ENCODE results near the gene PLCB1. TPM values are rescaled to one million over a fixed set of nuclear protein-coding genes. Genes with fewer than 3 reads are reported as not detected.

PLCB1 gene
- total and polyA plus RNA-seq, 2 experiments from 2014 or later, result 14.9 to 20.7 TPM

DNA sequence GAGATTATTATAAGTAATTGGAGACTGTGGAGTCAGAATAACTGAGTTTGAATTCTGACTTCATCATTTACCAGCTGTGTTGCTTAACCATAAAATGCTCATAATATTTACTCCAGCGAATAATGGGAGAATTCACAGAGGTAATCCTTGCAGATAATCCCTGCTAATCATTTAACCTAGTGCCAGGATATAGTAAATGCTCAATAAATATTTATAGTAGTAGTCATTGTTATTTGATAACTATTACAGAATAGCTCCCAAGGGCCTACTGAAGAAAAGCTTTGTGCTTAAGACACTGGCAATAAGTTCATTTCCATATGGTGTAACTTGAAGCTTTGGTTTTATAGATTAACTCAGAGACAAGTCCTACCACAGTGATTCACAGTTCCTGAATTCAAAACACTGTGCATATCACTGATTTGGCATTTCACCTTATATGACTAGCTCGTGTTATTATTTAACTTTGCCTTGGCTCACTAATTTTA, 728.0 kb downstream of the PLCB1 start (continued):
- TF ChIP-seq, protein P1, sequence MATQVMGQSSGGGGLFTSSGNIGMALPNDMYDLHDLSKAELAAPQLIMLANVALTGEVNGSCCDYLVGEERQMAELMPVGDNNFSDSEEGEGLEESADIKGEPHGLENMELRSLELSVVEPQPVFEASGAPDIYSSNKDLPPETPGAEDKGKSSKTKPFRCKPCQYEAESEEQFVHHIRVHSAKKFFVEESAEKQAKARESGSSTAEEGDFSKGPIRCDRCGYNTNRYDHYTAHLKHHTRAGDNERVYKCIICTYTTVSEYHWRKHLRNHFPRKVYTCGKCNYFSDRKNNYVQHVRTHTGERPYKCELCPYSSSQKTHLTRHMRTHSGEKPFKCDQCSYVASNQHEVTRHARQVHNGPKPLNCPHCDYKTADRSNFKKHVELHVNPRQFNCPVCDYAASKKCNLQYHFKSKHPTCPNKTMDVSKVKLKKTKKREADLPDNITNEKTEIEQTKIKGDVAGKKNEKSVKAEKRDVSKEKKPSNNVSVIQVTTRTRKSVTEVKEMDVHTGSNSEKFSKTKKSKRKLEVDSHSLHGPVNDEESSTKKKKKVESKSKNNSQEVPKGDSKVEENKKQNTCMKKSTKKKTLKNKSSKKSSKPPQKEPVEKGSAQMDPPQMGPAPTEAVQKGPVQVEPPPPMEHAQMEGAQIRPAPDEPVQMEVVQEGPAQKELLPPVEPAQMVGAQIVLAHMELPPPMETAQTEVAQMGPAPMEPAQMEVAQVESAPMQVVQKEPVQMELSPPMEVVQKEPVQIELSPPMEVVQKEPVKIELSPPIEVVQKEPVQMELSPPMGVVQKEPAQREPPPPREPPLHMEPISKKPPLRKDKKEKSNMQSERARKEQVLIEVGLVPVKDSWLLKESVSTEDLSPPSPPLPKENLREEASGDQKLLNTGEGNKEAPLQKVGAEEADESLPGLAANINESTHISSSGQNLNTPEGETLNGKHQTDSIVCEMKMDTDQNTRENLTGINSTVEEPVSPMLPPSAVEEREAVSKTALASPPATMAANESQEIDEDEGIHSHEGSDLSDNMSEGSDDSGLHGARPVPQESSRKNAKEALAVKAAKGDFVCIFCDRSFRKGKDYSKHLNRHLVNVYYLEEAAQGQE (IDR thresholded peaks at IDR 0.05; ENCODE audit: unreplicated experiment), result no peak
- TF ChIP-seq POLR2AphosphoS5 (IDR thresholded peaks at IDR 0.05; ENCODE audit: low read depth) (no peak), NANOG (IDR thresholded peaks at IDR 0.05; ENCODE audit: borderline replicate concordance) (no peak), ZNF114 (CRISPR knock-in tag; IDR thresholded peaks at IDR 0.05) (no peak), CREB1 (CRISPR knock-in tag; IDR thresholded peaks at IDR 0.05; ENCODE audit: low read depth) (no peak)
- TF ChIP-seq, protein P2, sequence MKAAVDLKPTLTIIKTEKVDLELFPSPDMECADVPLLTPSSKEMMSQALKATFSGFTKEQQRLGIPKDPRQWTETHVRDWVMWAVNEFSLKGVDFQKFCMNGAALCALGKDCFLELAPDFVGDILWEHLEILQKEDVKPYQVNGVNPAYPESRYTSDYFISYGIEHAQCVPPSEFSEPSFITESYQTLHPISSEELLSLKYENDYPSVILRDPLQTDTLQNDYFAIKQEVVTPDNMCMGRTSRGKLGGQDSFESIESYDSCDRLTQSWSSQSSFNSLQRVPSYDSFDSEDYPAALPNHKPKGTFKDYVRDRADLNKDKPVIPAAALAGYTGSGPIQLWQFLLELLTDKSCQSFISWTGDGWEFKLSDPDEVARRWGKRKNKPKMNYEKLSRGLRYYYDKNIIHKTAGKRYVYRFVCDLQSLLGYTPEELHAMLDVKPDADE (IDR thresholded peaks at IDR 0.05), result no peak

DNA sequence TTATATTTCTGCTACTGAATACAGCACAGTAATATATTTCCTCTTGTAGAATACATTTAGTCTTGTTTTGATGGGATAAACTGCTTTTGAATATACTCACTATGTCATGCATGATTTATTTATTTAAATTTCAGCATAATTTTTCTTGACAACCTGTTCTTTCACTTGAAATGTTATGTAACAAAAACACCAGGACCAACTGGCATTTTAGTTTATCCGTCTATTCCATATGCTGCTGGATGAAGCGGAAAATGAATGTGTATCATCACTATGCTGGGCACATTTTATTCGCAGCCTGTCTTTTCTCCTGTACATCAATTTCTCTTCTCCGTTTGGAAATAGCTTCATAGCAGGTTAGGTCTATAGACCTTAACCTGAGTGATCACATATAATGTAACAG, 730.0 kb downstream of the PLCB1 start:
- Mint-ChIP-seq H3K27me3 (ENCODE audit: insufficient read depth, low read depth, poor library complexity) (no peaks in the 10 kb centered on the region), H3K36me3 (ENCODE audit: low read depth) (no peaks in the 10 kb centered on the region), H3K9me3 (no peaks in the 10 kb centered on the region; the same call in 2 of the 3 replicates), H3K4me3 (no peak overlapping the region), H3K4me1 (peaks cover 14% of the 10 kb centered on the region), H3K27ac (no peak overlapping the region)
- no peaks in the 10 kb centered on the region for H3K9me2 ChIP-seq (ENCODE audit: insufficient read depth)
- H3K27ac ChIP-seq (ENCODE audit: low read depth), result no peak overlapping the region
- TF ChIP-seq, protein P2 (IDR thresholded peaks at IDR 0.05), result no peak
- TF ChIP-seq, protein P1 (IDR thresholded peaks at IDR 0.05; ENCODE audit: unreplicated experiment), result no peak
- no peak for TF ChIP-seq ZNF331 (CRISPR knock-in tag; IDR thresholded peaks at IDR 0.05; ENCODE audit: low read depth)
- TF ChIP-seq CREB1 (CRISPR knock-in tag; IDR thresholded peaks at IDR 0.05; ENCODE audit: low read depth), result no peak
- TF ChIP-seq, protein P3, sequence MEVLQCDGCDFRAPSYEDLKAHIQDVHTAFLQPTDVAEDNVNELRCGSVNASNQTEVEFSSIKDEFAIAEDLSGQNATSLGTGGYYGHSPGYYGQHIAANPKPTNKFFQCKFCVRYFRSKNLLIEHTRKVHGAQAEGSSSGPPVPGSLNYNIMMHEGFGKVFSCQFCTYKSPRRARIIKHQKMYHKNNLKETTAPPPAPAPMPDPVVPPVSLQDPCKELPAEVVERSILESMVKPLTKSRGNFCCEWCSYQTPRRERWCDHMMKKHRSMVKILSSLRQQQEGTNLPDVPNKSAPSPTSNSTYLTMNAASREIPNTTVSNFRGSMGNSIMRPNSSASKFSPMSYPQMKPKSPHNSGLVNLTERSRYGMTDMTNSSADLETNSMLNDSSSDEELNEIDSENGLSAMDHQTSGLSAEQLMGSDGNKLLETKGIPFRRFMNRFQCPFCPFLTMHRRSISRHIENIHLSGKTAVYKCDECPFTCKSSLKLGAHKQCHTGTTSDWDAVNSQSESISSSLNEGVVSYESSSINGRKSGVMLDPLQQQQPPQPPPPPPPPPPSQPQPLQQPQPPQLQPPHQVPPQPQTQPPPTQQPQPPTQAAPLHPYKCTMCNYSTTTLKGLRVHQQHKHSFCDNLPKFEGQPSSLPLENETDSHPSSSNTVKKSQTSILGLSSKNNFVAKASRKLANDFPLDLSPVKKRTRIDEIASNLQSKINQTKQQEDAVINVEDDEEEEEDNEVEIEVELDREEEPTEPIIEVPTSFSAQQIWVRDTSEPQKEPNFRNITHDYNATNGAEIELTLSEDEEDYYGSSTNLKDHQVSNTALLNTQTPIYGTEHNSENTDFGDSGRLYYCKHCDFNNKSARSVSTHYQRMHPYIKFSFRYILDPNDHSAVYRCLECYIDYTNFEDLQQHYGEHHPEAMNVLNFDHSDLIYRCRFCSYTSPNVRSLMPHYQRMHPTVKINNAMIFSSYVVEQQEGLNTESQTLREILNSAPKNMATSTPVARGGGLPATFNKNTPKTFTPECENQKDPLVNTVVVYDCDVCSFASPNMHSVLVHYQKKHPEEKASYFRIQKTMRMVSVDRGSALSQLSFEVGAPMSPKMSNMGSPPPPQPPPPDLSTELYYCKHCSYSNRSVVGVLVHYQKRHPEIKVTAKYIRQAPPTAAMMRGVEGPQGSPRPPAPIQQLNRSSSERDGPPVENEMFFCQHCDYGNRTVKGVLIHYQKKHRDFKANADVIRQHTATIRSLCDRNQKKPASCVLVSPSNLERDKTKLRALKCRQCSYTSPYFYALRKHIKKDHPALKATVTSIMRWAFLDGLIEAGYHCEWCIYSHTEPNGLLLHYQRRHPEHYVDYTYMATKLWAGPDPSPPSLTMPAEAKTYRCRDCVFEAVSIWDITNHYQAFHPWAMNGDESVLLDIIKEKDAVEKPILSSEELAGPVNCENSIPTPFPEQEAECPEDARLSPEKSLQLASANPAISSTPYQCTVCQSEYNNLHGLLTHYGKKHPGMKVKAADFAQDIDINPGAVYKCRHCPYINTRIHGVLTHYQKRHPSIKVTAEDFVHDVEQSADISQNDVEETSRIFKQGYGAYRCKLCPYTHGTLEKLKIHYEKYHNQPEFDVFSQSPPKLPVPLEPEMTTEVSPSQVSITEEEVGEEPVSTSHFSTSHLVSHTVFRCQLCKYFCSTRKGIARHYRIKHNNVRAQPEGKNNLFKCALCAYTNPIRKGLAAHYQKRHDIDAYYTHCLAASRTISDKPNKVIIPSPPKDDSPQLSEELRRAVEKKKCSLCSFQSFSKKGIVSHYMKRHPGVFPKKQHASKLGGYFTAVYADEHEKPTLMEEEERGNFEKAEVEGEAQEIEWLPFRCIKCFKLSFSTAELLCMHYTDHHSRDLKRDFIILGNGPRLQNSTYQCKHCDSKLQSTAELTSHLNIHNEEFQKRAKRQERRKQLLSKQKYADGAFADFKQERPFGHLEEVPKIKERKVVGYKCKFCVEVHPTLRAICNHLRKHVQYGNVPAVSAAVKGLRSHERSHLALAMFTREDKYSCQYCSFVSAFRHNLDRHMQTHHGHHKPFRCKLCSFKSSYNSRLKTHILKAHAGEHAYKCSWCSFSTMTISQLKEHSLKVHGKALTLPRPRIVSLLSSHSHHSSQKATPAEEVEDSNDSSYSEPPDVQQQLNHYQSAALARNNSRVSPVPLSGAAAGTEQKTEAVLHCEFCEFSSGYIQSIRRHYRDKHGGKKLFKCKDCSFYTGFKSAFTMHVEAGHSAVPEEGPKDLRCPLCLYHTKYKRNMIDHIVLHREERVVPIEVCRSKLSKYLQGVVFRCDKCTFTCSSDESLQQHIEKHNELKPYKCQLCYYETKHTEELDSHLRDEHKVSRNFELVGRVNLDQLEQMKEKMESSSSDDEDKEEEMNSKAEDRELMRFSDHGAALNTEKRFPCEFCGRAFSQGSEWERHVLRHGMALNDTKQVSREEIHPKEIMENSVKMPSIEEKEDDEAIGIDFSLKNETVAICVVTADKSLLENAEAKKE (CRISPR knock-in tag; IDR thresholded peaks at IDR 0.05), result no peak
- no peak for TF ChIP-seq JUNB (IDR thresholded peaks at IDR 0.05; ENCODE audit: unreplicated experiment)
- DNase-seq (ENCODE audit: low spot score) (no peak), ATAC-seq (no peak)
- H2AFZ ChIP-seq, result no peak overlapping the region
- no peaks in the 10 kb centered on the region for H4K20me1 ChIP-seq (replicated peaks; ENCODE audit: insufficient read depth)
- no peaks in the 10 kb centered on the region for H3K36me3 ChIP-seq (ENCODE audit: insufficient read depth)
- H3K79me2 ChIP-seq (replicated peaks; ENCODE audit: insufficient read depth), result no peaks in the 10 kb centered on the region
- no peak overlapping the region for H3K4me2 ChIP-seq
- H3F3A ChIP-seq (replicated peaks; ENCODE audit: low read depth), result no peaks in the 10 kb centered on the region
- no peaks in the 10 kb centered on the region for H3K27me3 ChIP-seq (ENCODE audit: insufficient read depth)
- H3K4me1 ChIP-seq (ENCODE audit: insufficient read depth), result peaks cover 12% of the 10 kb centered on the region; the same call in 1 of the 2 replicates
- no peak overlapping the region for H3K4me3 ChIP-seq
